Measurements from ENCODE around the gene RBBP8NL.

DNA sequence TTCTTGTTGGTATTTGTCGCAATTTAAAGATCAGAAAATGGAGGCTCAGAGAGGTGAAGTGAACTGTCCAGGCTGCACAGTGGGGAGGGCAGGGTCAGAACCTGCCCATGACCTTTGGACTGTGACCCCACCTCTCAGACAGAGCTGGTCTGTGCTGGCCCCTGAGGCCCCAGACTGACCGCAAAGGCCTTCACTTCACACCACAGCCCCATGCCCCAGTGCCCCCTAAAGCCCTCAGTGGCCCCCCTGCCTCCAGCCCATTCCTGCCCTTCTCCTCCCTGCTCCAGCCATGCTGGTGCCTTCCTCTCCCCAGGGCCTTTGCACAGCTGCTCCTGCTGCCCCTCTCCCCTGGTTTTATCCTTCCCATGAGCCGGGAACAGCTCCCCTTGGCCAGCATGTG lies 9.4 kb upstream of the RBBP8NL start:
- TF ChIP-seq, protein P1, sequence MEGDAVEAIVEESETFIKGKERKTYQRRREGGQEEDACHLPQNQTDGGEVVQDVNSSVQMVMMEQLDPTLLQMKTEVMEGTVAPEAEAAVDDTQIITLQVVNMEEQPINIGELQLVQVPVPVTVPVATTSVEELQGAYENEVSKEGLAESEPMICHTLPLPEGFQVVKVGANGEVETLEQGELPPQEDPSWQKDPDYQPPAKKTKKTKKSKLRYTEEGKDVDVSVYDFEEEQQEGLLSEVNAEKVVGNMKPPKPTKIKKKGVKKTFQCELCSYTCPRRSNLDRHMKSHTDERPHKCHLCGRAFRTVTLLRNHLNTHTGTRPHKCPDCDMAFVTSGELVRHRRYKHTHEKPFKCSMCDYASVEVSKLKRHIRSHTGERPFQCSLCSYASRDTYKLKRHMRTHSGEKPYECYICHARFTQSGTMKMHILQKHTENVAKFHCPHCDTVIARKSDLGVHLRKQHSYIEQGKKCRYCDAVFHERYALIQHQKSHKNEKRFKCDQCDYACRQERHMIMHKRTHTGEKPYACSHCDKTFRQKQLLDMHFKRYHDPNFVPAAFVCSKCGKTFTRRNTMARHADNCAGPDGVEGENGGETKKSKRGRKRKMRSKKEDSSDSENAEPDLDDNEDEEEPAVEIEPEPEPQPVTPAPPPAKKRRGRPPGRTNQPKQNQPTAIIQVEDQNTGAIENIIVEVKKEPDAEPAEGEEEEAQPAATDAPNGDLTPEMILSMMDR (IDR thresholded peaks at IDR 0.05; ENCODE audit: control extremely low read depth in 1 of 3, insufficient read depth in 1 of 3, low read depth in 1 of 3, low read length in 3 of 3) = no peak
- TF ChIP-seq SAP30 (IDR thresholded peaks at IDR 0.05; ENCODE audit: insufficient read depth, insufficient replicate concordance, low read length) = no peak
- no peak for TF ChIP-seq EZH2 (IDR thresholded peaks at IDR 0.05; ENCODE audit: low read depth, low read length, severe bottlenecking)
- TF ChIP-seq POLR2A (IDR thresholded peaks at IDR 0.05; ENCODE audit: control extremely low read depth in 1 of 2, low read depth in 2 of 2, low read length in 2 of 2) = no peak
- TF ChIP-seq USF2 (IDR thresholded peaks at IDR 0.05; ENCODE audit: low read length) = no peak
- no peak for TF ChIP-seq NANOG (IDR thresholded peaks at IDR 0.05; ENCODE audit: insufficient read depth, low read depth, low read length, poor library complexity, severe bottlenecking)
- no peak for TF ChIP-seq CBX8 (IDR thresholded peaks at IDR 0.05; ENCODE audit: borderline replicate concordance, low read depth, low read length)
- no peak for TF ChIP-seq ZNF274 (IDR thresholded peaks at IDR 0.05; ENCODE audit: borderline replicate concordance, extremely low read depth, low read length)
- no peak for TF ChIP-seq SP2 (IDR thresholded peaks at IDR 0.05; ENCODE audit: low read length)
- no peak for TF ChIP-seq MAFK (IDR thresholded peaks at IDR 0.05; ENCODE audit: low read depth, low read length)
- TF ChIP-seq SIX5 (IDR thresholded peaks at IDR 0.05; ENCODE audit: low read depth, low read length) = no peak
- no peak for TF ChIP-seq EP300 (IDR thresholded peaks at IDR 0.05; ENCODE audit: borderline replicate concordance in 1 of 2, low read depth in 2 of 2, low read length in 2 of 2)
- no peak for TF ChIP-seq BACH1 (IDR thresholded peaks at IDR 0.05; ENCODE audit: low read length)
- TF ChIP-seq TAF1 (IDR thresholded peaks at IDR 0.05; ENCODE audit: low read depth, low read length) = no peak

Measured in H1 (cell line).